GM23248 (cell line): ENCODE measurements around the gene CRACDL. TPM values are rescaled to one million over a fixed set of nuclear protein-coding genes. Genes with fewer than 3 reads are reported as not detected.

ENCODE experiments used
- DNase-seq: peaks from one replicate; pipeline ENCODE4 v3.0.0-alpha.2; 2015
- H2AFZ ChIP-seq: fragments of 200-600 bp; sonication (generic); 2 replicates; pipeline ENCODE4 v1.6.1; 2016; ENCODE audit warnings: antibody characterized with exemption
- H3F3A ChIP-seq: fragments of 200-600 bp; sonication (generic); 2 replicates; pipeline ENCODE4 v1.6.1; 2016; ENCODE audit warnings: mild to moderate bottlenecking, antibody characterized with exemption, mixed run types; ENCODE audit not compliant: insufficient read depth
- H3K27ac ChIP-seq: fragments of 200-600 bp; sonication (generic); 2 replicates; pipeline ENCODE4 v1.5.1; 2016; ENCODE audit warnings: mild to moderate bottlenecking
- H3K27me3 ChIP-seq: fragments of 200-600 bp; sonication (generic); replicated peaks from 2 replicates; pipeline ENCODE4 v1.6.1; 2016; ENCODE audit warnings: mild to moderate bottlenecking; ENCODE audit not compliant: insufficient read depth
- H3K36me3 ChIP-seq: fragments of 200-600 bp; sonication (generic); 2 replicates; pipeline ENCODE4 v1.6.1; 2016; ENCODE audit warnings: low read depth, mild to moderate bottlenecking
- H3K4me1 ChIP-seq: fragments of 200-600 bp; sonication (generic); 2 replicates; pipeline ENCODE4 v1.6.1; 2016; ENCODE audit warnings: mild to moderate bottlenecking; ENCODE audit not compliant: insufficient read depth
- H3K4me2 ChIP-seq: fragments of 200-600 bp; sonication (generic); one replicate; pipeline ENCODE4 v1.6.1; 2016; ENCODE audit warnings: mild to moderate bottlenecking; ENCODE audit not compliant: unreplicated experiment
- H3K4me3 ChIP-seq: fragments of 200-600 bp; sonication (generic); 2 replicates; pipeline ENCODE4 v1.5.1; 2016; ENCODE audit warnings: mild to moderate bottlenecking
- H3K79me2 ChIP-seq: fragments of 200-600 bp; sonication (generic); 2 replicates; pipeline ENCODE4 v1.6.1; 2016; ENCODE audit warnings: mild to moderate bottlenecking; ENCODE audit not compliant: insufficient read depth
- H3K9ac ChIP-seq: fragments of 200-600 bp; sonication (generic); 2 replicates; pipeline ENCODE4 v1.6.1; 2016; ENCODE audit warnings: mild to moderate bottlenecking
- H3K9me2 ChIP-seq: fragments of 200-600 bp; sonication (generic); 2 replicates; pipeline ENCODE4 v1.6.1; 2016; ENCODE audit warnings: mixed run types, mild to moderate bottlenecking, moderate library complexity; ENCODE audit not compliant: insufficient read depth
- H3K9me3 ChIP-seq: fragments of 200-600 bp; sonication (generic); one replicate; pipeline ENCODE4 v1.6.1; 2017; ENCODE audit warnings: low read depth
- H4K20me1 ChIP-seq: fragments of 200-600 bp; sonication (generic); 2 replicates; pipeline ENCODE4 v1.6.0; 2016; ENCODE audit not compliant: insufficient read depth
- EZH2 ChIP-seq: fragments of 200-600 bp; sonication (generic); IDR thresholded peaks from 2 replicates; pipeline ENCODE4 v1.6.1; 2018; ENCODE audit warnings: antibody characterized with exemption, mild to moderate bottlenecking; ENCODE audit not compliant: insufficient read depth, poor library complexity, severe bottlenecking
- EZH2phosphoT487 ChIP-seq: fragments of 200-600 bp; sonication (generic); IDR thresholded peaks from 2 replicates; pipeline ENCODE4 v1.6.1; 2018; ENCODE audit warnings: antibody characterized with exemption, moderate library complexity, mild to moderate bottlenecking, low read depth; ENCODE audit not compliant: insufficient read depth
- WGBS, 2 experiments: methylation state at CpG; one replicate each; pipeline ENCODE4 v1.1.6; 2015 to 2017; ENCODE audit warnings: low lambda C conversion rate in 2 of 2, low coverage in 1 of 2; ENCODE audit errors: missing lambda C conversion rate in 2 of 2; 5-methylcytosine and 5-hydroxymethylcytosine counted together
- in situ Hi-C: fragments of 300-500 bp; cut with MboI; formaldehyde crosslinking; loops from 2 replicates; pipeline ENCODE4 v1.15.0; 2020
- polyA plus RNA-seq: library from polyadenylated mRNA; unstranded; fragments of >200 nt; fragmentation: Nextera tagmentation; extraction: Ambion mirVana; gene quantifications from 2 replicates; pipeline ENCODE4 v1.2.1, GENCODE V29; 2016
- total RNA-seq: library from RNA; depleted of rRNA; stranded (reverse); fragments of >200 nt; shearing (Covaris generic); gene quantifications from 2 replicates; pipeline ENCODE4 v1.2.3, GENCODE V29; 2014

The CRACDL gene
- total and polyA plus RNA-seq, 2 experiments from 2014 or later = not detected

GRCh38 chr2:98952966-98953365 is 16.9 kb upstream of the CRACDL start:
- H3K36me3 ChIP-seq = no peaks in the 10 kb centered on the region

GRCh38 chr2:98948956-98949739 is 13.1 kb upstream of the CRACDL start:
- Histone ChIP-seq H2AFZ (no peak overlapping the region), H3F3A (no peaks in the 10 kb centered on the region), H3K27ac (no peak overlapping the region), H3K4me1 (peaks cover 10% of the 10 kb centered on the region), H3K79me2 (no peaks in the 10 kb centered on the region), H3K4me2 (no peak overlapping the region), H3K27me3 (no peaks in the 10 kb centered on the region), H4K20me1 (no peaks in the 10 kb centered on the region), H3K4me3 (no peak overlapping the region), H3K9ac (no peak overlapping the region), H3K36me3 (no peaks in the 10 kb centered on the region), H3K9me3 (no peaks in the 10 kb centered on the region), H3K9me2 (no peaks in the 10 kb centered on the region)
- TF ChIP-seq EZH2 (no peak), EZH2phosphoT487 (no peak)
- no peak for DNase-seq
- WGBS, 2 experiments = 61 to 65% methylated on average over 5 of the region's 5 CpGs
- in situ Hi-C loops = no loop called here

More at GRCh38 chr2:98952966-98953365, 16.9 kb upstream of the CRACDL start:
- Histone ChIP-seq H2AFZ (no peak overlapping the region), H3K4me2 (peak overlapping the region; percentile 66), H3F3A (no peaks in the 10 kb centered on the region), H3K9me2 (no peaks in the 10 kb centered on the region), H3K9me3 (no peaks in the 10 kb centered on the region), H3K4me3 (no peak overlapping the region), H4K20me1 (no peaks in the 10 kb centered on the region), H3K79me2 (no peaks in the 10 kb centered on the region), H3K4me1 (peaks cover 10% of the 10 kb centered on the region), H3K27me3 (no peaks in the 10 kb centered on the region), H3K9ac (no peak overlapping the region), H3K27ac (no peak overlapping the region)
- in situ Hi-C loops = no loop called here
- WGBS, 2 experiments = 1 to 5% methylated on average over 4 of the region's 4 CpGs
- TF ChIP-seq EZH2phosphoT487 (no peak), EZH2 (no peak)
- peak; percentile 72 for DNase-seq

DNA sequence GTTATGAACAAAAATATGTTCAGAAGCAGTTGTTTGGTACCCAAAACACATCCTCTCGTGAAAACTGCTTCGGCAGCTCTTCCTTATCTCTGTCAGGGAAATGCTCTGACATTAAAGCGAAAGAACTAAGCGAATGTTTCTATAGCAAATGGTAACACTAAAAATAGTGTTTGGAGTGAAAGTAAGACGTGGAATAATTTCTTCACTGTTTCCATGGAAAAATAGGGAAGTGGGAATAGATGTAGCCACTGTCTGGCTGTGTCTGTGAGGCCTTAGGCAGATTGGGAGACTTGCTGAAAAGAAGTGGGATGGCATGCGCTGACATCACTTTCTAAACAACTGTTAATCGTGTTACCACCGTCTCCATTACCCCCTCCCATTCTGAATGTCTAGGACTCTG is 11.5 kb upstream of the CRACDL start:
- no peak for DNase-seq
- peaks cover 1% of the 10 kb centered on the region for H3K4me1 ChIP-seq
- no peaks in the 10 kb centered on the region for H3K79me2 ChIP-seq
- TF ChIP-seq EZH2 (no peak), EZH2phosphoT487 (no peak)
- H3K9me2 ChIP-seq = no peaks in the 10 kb centered on the region
- no peaks in the 10 kb centered on the region for H3K9me3 ChIP-seq
- H3K27me3 ChIP-seq = no peaks in the 10 kb centered on the region
- no peaks in the 10 kb centered on the region for H3K36me3 ChIP-seq
- no peaks in the 10 kb centered on the region for H3F3A ChIP-seq
- no peak overlapping the region for H2AFZ ChIP-seq
- no peaks in the 10 kb centered on the region for H4K20me1 ChIP-seq
- in situ Hi-C loops = no loop called here
- H3K4me3 ChIP-seq = no peak overlapping the region
- no peak overlapping the region for H3K27ac ChIP-seq
- no peak overlapping the region for H3K4me2 ChIP-seq
- 44 to 52% methylated on average over 8 of the region's 8 CpGs for WGBS, 2 experiments
- no peak overlapping the region for H3K9ac ChIP-seq

DNA sequence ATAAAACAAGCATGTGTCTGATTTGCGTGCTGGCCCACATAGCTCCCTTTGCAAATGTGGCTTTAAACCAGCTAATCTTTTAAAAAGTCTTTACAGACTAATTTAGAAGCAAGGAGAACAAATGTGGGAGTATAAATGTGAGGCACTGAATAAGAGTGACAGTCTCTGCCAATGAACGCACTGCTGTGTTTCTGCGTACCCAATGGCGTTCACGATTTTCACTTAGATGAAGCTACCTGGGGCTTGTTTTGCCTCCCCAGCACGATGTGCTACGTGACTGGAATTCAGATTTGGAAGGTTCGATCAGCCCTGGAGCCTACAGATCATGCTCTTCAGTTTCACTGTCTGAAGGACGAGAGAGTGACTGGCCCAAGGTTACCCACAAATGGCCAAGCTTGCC is 10.8 kb upstream of the CRACDL start:
- H3K9ac ChIP-seq = no peak overlapping the region
- no peak overlapping the region for H3K4me3 ChIP-seq
- TF ChIP-seq EZH2 = no peak
- TF ChIP-seq EZH2phosphoT487 = no peak
- DNase-seq = no peak
- no peaks in the 10 kb centered on the region for H3K9me3 ChIP-seq
- no peaks in the 10 kb centered on the region for H3K4me1 ChIP-seq
- no peak overlapping the region for H2AFZ ChIP-seq
- H3K27ac ChIP-seq = no peak overlapping the region
- H3K9me2 ChIP-seq = no peaks in the 10 kb centered on the region
- no peaks in the 10 kb centered on the region for H3K27me3 ChIP-seq
- 82% methylated on average over 9 of the region's 9 CpGs for WGBS, 2 experiments
- in situ Hi-C loops = no loop called here
- no peaks in the 10 kb centered on the region for H3F3A ChIP-seq
- no peaks in the 10 kb centered on the region for H4K20me1 ChIP-seq
- H3K4me2 ChIP-seq = no peak overlapping the region
- H3K36me3 ChIP-seq = no peaks in the 10 kb centered on the region
- H3K79me2 ChIP-seq = no peaks in the 10 kb centered on the region
